K562 (cell line): Measurements from ENCODE around the gene ARHGAP22. TPM values are rescaled to one million over a fixed set of nuclear protein-coding genes. Genes with fewer than 3 reads are reported as not detected.

Experiments
- ASH1L ChIP-seq: fragments of 450-650 bp; IDR thresholded peaks from 2 replicates; pipeline ENCODE4 v1.6.1; 2018; ENCODE audit warnings: borderline replicate concordance, mild to moderate bottlenecking, low read depth; ENCODE audit not compliant: partially characterized antibody
- BDP1 ChIP-seq: IDR thresholded peaks from 3 replicates; pipeline ENCODE4 v1.6.1; 2011; ENCODE audit not compliant: insufficient read length, insufficient read depth
- BRD4 ChIP-seq: fragments of 200-600 bp; sonication (generic); IDR thresholded peaks from 2 replicates; pipeline ENCODE4 v1.6.1; 2017; ENCODE audit warnings: inconsistent platforms
- EHMT2 ChIP-seq: fragments of 450-650 bp; IDR thresholded peaks from 2 replicates; pipeline ENCODE4 v1.6.1; 2018; ENCODE audit warnings: antibody characterized with exemption
- GATA2 ChIP-seq: sonication (generic); formaldehyde crosslinking; IDR thresholded peaks from 2 replicates; pipeline ENCODE4 v1.4.0; 2020; ENCODE audit warnings: mild to moderate bottlenecking, missing genetic modification reagents
- HNRNPUL1 ChIP-seq: fragments of 200-400 bp; formaldehyde crosslinking; IDR thresholded peaks from 2 replicates; pipeline ENCODE4 v1.6.1; 2017; ENCODE audit warnings: low read length
- NFE2 ChIP-seq: IDR thresholded peaks from 2 replicates; pipeline ENCODE4 v1.6.1; 2014; ENCODE audit warnings: antibody characterized with exemption, low read depth
- PURB ChIP-seq: sonication (generic); formaldehyde crosslinking; IDR thresholded peaks from 2 replicates; pipeline ENCODE4 v1.9.0; 2021; ENCODE audit warnings: low read depth, mild to moderate bottlenecking, missing genetic modification reagents
- ZNF224 ChIP-seq: sonication (generic); formaldehyde crosslinking; IDR thresholded peaks from 2 replicates; pipeline ENCODE4 v1.8.0; 2022; ENCODE audit warnings: mild to moderate bottlenecking, missing genetic modification reagents
- ZNF311 ChIP-seq: fragments of 250-450 bp; sonication (Bioruptor Pico); IDR thresholded peaks from 2 replicates; pipeline ENCODE4 v1.4.0; 2020; ENCODE audit warnings: mild to moderate bottlenecking, moderate library complexity
- ZNF316 ChIP-seq: fragments of 450-650 bp; IDR thresholded peaks from 2 replicates; pipeline ENCODE4 v1.6.1; 2016
- ZNF408 ChIP-seq: fragments of 250-450 bp; sonication (Bioruptor Pico); IDR thresholded peaks from 2 replicates; pipeline ENCODE4 v1.4.0; 2020; ENCODE audit warnings: low read depth, mild to moderate bottlenecking, moderate library complexity
- ZSCAN32 ChIP-seq: fragments of 450-650 bp; formaldehyde crosslinking; IDR thresholded peaks from 2 replicates; pipeline ENCODE4 v1.4.0; 2020; ENCODE audit warnings: mild to moderate bottlenecking, moderate library complexity
- polyA plus RNA-seq, 8 experiments: library from polyadenylated mRNA; depleted of rRNA in 4 of 8; stranded (reverse) in 5 of 8; unstranded in 3 of 8; fragments of >200 nt; fragmentation: Nextera tagmentation in 2 of 8; fragmentation: Illumina TruSeq in 1 of 8; extraction: Ambion mirVana in 2 of 8; extraction: Trizol in 1 of 8; gene quantifications; 2 replicates each; pipeline versions ENCODE4 v1.2.1 to v1.2.3, GENCODE V29; 2011 to 2014; ENCODE audit warnings: inconsistent platforms in 1 of 8, missing spikeins in 1 of 8
- total RNA-seq, 7 experiments: library from RNA; depleted of rRNA in 6 of 7; stranded (reverse); fragments of >200 nt in 6 of 7; fragmentation: Illumina TruSeq in 2 of 7; extraction: Trizol in 2 of 7; gene quantifications; 2 replicates each; pipeline versions ENCODE4 v1.2.1 to v1.2.3, GENCODE V29; 2011 to 2021; ENCODE audit warnings: low replicate concordance in 1 of 7
- TF ChIP-seq, protein P1 (sequence below): fragments of 250-450 bp; sonication (Bioruptor Pico); IDR thresholded peaks from 2 replicates; pipeline ENCODE4 v1.8.0; 2022; ENCODE audit warnings: moderate library complexity, mild to moderate bottlenecking, inconsistent platforms
- TF ChIP-seq, protein P2 (sequence below), 2 experiments: fragments of 450-650 bp; conservative IDR thresholded peaks; 2 replicates each; pipeline ENCODE4 v1.6.1; 2017; ENCODE audit warnings: mild to moderate bottlenecking in 2 of 2, moderate library complexity in 2 of 2
- TF ChIP-seq, protein P3 (sequence below): fragments of 200-800 bp; sonication (Bioruptor generic); IDR thresholded peaks from 2 replicates; pipeline ENCODE4 v1.6.1; 2016; ENCODE audit warnings: missing genetic modification characterization, missing compliant biosample characterization
- TF ChIP-seq, protein P4 (sequence below): fragments of 450-650 bp; IDR thresholded peaks from 2 replicates; pipeline ENCODE4 v1.6.1; 2016; ENCODE audit warnings: missing biosample characterization, missing genetic modification characterization
- TF ChIP-seq, protein P5 (sequence below): sonication (generic); formaldehyde crosslinking; IDR thresholded peaks from 2 replicates; pipeline ENCODE4 v1.8.1; 2022; ENCODE audit warnings: missing genetic modification reagents

Gene ARHGAP22
- total and polyA plus RNA-seq, 9 of the 15 experiments (the other 6 are each of a cell fraction or from before 2014, with no cell fraction given), result 1.3 to 28.1 (median 12.7) TPM

DNA sequence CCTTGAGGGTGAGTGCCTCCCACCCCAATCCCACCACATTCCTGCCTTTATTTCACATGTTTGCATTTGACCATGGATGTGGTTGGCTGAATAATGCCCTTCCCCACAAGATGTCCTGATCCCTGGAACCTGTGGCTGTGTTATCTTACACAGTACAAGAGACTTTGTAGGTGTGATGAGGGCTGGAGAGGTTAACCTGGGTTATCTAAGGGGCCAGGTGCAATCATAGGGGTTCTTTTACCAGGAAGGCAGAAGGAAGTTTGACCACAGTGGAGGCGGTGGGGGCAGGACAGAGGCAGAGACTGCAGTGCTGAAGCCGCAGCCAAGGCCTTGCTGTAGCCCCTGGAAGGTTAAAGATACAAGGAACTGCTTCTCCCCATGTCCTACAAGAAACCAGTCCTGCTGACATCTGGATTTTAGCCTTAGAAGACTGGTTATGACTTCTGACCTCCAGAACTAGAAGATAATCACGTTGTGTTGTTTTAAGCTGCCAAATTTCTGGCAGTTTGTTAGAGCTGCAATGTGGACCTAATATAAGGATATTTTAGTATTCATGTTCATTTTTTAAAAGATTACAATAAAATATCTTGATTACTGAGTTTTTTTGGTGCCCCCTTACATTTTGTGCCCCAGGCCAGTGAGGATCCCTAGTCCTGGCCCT is 136.6 kb downstream of the ARHGAP22 start (continued):
- peak; percentile 74 for TF ChIP-seq GATA2 (CRISPR knock-in tag)
- no peak for TF ChIP-seq ASH1L
- TF ChIP-seq, protein P1, sequence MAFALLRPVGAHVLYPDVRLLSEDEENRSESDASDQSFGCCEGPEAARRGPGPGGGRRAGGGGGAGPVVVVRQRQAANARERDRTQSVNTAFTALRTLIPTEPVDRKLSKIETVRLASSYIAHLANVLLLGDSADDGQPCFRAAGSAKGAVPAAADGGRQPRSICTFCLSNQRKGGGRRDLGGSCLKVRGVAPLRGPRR (CRISPR knock-in tag), result 0 out of 2 replicates have a peak, but pooled peaks have one; percentile 8
- TF ChIP-seq, protein P2, sequence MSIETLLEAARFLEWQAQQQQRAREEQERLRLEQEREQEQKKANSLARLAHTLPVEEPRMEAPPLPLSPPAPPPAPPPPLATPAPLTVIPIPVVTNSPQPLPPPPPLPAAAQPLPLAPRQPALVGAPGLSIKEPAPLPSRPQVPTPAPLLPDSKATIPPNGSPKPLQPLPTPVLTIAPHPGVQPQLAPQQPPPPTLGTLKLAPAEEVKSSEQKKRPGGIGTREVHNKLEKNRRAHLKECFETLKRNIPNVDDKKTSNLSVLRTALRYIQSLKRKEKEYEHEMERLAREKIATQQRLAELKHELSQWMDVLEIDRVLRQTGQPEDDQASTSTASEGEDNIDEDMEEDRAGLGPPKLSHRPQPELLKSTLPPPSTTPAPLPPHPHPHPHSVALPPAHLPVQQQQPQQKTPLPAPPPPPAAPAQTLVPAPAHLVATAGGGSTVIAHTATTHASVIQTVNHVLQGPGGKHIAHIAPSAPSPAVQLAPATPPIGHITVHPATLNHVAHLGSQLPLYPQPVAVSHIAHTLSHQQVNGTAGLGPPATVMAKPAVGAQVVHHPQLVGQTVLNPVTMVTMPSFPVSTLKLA (conservative IDR thresholded peaks at IDR 0.05), result no peak
- TF ChIP-seq EHMT2, result no peak
- peak; percentile 40; the same call in 1 of the 2 replicates for TF ChIP-seq NFE2
- TF ChIP-seq HNRNPUL1, result no peak
- TF ChIP-seq ZNF224 (CRISPR knock-in tag), result no peak
- TF ChIP-seq ZNF408 (CRISPR knock-in tag), result no peak
- TF ChIP-seq, protein P3, sequence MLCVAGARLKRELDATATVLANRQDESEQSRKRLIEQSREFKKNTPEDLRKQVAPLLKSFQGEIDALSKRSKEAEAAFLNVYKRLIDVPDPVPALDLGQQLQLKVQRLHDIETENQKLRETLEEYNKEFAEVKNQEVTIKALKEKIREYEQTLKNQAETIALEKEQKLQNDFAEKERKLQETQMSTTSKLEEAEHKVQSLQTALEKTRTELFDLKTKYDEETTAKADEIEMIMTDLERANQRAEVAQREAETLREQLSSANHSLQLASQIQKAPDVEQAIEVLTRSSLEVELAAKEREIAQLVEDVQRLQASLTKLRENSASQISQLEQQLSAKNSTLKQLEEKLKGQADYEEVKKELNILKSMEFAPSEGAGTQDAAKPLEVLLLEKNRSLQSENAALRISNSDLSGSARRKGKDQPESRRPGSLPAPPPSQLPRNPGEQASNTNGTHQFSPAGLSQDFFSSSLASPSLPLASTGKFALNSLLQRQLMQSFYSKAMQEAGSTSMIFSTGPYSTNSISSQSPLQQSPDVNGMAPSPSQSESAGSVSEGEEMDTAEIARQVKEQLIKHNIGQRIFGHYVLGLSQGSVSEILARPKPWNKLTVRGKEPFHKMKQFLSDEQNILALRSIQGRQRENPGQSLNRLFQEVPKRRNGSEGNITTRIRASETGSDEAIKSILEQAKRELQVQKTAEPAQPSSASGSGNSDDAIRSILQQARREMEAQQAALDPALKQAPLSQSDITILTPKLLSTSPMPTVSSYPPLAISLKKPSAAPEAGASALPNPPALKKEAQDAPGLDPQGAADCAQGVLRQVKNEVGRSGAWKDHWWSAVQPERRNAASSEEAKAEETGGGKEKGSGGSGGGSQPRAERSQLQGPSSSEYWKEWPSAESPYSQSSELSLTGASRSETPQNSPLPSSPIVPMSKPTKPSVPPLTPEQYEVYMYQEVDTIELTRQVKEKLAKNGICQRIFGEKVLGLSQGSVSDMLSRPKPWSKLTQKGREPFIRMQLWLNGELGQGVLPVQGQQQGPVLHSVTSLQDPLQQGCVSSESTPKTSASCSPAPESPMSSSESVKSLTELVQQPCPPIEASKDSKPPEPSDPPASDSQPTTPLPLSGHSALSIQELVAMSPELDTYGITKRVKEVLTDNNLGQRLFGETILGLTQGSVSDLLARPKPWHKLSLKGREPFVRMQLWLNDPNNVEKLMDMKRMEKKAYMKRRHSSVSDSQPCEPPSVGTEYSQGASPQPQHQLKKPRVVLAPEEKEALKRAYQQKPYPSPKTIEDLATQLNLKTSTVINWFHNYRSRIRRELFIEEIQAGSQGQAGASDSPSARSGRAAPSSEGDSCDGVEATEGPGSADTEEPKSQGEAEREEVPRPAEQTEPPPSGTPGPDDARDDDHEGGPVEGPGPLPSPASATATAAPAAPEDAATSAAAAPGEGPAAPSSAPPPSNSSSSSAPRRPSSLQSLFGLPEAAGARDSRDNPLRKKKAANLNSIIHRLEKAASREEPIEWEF (CRISPR knock-in tag), result no peak
- no peak; the same call in 1 of the 2 replicates for TF ChIP-seq ZNF311 (CRISPR knock-in tag)
- TF ChIP-seq, protein P4, sequence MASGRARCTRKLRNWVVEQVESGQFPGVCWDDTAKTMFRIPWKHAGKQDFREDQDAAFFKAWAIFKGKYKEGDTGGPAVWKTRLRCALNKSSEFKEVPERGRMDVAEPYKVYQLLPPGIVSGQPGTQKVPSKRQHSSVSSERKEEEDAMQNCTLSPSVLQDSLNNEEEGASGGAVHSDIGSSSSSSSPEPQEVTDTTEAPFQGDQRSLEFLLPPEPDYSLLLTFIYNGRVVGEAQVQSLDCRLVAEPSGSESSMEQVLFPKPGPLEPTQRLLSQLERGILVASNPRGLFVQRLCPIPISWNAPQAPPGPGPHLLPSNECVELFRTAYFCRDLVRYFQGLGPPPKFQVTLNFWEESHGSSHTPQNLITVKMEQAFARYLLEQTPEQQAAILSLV (tag), result no peak
- no peak for TF ChIP-seq ZSCAN32 (CRISPR knock-in tag)
- no peak for TF ChIP-seq BDP1
- TF ChIP-seq, protein P5, sequence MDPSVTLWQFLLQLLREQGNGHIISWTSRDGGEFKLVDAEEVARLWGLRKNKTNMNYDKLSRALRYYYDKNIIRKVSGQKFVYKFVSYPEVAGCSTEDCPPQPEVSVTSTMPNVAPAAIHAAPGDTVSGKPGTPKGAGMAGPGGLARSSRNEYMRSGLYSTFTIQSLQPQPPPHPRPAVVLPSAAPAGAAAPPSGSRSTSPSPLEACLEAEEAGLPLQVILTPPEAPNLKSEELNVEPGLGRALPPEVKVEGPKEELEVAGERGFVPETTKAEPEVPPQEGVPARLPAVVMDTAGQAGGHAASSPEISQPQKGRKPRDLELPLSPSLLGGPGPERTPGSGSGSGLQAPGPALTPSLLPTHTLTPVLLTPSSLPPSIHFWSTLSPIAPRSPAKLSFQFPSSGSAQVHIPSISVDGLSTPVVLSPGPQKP (CRISPR knock-in tag), result no peak
- no peak; the same call in 1 of the 2 replicates for TF ChIP-seq BRD4
- no peak for TF ChIP-seq ZNF316
- TF ChIP-seq PURB (CRISPR knock-in tag), result no peak
